ENCODE data around the gene BRSK1.

The BRSK1 gene

DNA sequence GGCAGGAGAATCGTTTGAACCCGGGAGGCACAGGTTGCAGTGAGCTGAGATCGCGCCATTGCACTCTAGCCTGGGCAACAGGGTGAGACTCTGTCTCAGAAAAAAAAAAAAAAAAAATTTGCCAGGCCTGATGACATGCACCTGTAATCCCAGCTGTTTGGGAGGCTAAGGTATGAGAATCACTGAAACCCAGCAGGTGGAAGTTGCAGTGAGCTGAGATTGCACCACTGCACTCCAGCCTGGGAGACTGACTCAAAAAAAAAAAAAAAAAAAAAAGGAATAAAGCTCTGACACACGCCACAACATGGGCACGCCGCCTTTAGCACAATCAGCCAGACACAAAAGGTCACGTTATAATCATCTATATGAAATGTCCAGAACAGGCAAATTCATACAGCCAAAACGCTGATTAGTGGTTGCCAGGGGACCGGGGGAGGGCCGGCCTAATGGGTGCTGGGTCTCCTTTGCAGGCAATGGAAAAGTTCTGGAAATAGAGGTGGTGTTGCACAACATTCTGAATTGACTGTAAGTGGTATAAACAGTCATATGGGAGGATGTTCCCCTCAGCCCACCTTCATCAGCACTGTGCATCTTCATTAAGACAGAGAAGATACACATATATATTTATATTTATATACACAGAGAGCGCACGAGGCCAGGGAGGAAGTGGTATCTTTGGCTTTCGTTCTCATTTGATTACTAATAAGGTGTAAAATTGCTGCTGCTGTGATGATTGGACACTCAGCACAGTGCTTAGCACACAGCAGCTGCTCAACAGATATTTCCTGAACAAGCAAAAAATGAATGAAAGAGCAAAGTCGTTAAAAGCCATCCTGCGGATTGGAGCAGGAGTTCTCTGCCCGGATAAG, 7.7 kb upstream of the BRSK1 start:
- DNase-seq, result no peak

DNA sequence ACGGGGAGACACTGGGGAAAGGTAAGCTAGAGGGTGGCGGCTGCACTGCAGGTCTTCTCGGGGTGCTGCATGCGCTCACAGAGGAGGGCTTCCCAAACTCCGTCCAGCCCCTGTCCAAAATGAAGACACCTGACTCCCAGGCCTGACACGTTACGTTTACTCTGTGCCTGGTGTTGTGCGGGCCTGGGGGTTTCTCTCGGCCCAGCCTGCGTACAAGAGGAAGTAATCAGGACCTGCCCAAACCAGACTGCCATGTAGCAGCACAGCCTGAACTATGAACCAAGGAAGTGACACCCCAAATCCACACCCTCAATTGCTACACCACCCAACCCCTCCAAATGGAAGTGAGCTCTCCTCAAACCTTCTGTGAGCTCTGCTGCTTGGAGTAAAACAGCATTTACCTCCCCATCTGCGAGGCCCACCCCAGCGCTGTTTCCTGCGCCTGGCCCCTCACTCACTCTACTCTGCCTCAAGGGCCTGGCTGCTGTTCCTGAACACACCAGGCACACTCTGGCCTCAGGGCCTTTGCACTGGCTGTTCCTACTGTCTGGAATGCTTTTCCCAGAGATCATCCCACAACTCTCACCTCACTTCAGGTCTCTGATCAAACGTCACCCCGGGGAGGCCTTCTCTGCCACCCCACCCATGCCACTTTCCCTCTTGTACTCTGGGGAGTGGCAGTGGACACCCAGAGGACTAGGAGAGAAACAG, 6.9 kb upstream of the BRSK1 start:
- DNase-seq, result no peak

DNA sequence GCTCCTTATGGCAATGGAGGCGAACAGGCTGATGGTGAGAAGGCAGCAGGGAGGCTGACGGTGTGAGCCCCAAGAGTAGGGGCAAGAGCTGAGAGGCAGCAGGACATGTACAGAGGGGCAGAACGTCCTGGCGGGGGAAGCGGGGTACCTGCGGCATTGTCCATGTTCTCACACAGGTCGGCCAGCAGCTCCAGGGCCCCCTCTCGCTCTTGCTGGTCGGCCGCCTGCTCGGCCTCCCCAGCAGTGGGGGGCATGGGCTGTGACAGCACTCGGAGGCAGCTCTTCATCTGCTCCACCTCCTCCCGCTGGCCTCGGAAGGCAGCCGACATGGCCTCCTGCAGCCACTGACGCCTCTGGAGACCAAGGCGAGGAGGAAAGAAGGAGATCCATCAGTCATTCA, 6.3 kb upstream of the BRSK1 start:
- no peak for DNase-seq

DNA sequence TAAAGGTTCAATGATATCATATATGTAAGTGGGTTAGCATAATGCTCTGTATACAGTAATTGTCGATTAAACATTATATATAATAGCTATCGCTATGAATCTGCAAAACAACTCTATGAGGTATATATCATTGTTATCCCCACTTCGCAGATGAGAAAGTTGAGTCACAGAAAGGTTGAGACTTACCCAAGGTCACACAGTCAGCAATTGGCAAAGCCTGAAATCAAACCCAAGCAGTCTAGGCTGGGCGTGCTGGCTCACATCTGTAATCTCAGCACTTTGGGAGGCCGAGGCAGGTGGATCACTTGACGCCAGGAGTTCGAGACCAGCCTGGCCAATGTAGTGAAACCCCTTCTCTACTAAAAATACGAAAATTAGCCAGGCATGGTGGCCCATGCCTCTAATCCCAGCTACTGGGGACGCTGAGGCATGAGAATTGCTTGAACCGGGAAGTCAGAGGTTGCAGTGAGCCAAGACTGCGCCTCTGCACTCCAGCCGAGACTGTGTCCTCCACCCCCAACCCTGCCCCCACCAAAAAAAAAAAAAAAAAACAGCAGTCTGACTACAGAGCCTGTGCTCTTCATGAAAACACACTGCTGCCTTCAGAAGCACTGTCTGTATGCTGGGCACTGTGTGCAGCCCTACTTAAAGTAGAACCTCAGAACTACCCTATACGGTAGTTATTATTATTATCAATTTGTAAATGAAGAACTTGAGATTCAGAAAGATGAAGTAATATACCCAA, 5.2 kb upstream of the BRSK1 start:
- no peak for DNase-seq

DNA sequence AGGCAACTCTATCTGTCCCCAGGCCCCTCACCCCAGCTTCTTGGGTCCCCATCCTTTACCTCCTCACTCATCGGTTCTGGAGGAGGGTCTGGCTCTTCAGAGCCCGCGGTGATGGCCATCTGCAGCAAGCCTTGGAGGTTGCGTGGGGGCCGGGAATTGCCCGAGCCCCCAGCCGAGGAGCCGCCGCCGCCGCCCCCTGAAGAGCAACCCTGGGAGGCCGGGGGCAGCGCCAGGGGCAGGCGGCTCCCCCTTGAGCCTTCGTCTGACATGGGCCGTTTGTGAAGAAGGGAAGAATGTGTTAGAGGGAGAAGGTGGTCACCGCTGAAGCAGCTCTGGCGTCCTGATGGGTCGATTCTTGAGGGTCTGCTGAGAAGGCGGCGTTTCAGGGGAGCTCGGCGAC, 4.5 kb upstream of the BRSK1 start:
- no peak for DNase-seq

DNA sequence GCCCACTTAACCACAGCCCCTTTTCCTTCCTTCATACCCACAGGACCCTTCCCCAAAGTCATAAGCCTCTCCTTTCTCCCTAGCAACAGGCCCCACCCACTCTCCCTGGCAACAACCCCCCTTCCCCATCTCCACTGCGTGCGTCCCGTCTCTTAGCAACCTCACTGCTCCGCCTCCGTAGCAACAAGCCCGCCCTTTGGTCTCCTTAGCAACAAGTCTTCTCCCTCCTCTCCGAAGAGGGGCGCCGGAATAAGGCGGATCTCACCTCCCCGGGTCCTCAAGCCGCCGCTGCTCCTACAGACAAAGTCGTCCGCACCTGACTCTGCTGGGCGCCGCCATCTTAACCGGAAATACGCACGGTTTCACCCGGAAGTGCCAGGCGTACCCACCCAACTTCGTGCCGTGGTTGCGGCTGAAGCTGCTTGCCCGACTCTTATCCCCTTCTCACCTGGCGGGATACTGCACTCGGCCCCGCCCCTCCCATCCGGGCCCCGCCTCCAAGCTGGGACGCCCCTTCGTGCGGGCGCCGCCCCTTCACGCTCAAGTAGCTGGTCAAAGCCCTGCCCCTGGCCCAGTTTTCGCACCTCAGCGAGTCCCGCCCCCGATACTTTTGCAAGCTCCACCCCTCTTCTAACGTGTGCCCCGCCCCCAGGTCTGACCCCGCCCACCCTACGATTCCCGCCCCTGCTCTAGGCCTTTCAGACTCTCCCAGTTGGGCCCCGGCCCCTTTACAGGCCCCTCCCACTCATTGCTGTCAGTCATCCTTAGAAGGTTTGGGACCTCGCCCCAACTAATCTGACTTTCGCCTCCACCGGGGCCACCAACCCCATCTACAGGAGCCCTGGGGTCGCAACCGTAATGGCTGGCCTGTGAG, 3.8 kb upstream of the BRSK1 start, which contains the start of gene HSPBP1:
HSPBP1 (minus strand) TSS at position 341 of the 874 bp plus-strand sequence. CDS start 502 bp downstream, outside the sequence.
- peak; percentile 94 for DNase-seq

DNA sequence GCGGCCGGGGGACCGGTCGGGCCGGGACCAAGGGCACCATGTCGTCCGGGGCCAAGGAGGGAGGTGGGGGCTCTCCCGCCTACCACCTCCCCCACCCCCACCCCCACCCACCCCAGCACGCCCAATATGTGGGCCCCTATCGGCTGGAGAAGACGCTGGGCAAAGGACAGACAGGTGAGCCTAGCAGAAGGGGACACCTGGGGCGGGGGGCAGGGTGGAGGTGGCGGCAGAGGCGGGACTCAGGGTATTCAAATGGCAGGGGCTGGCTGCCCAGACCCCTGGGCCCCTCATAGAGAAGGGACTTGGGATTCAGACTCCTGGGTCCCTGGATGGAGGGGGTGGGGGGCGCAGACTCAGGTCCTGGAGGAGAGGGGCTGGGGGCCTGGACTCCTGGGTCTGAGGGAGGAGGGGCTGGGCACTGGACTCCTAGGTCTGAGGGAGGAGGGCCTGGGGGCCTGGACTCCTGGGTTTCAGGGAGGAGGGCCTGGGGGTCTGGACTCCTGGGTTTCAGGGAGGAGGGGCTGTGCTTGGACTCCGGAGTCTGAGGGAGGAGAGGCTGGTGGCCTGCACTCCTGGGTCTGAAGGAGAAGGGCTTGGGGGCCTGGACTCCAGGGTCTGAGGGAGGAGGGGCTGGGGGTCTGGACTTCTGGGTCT, 735 bp downstream of the BRSK1 start:
- no peak for DNase-seq

DNA sequence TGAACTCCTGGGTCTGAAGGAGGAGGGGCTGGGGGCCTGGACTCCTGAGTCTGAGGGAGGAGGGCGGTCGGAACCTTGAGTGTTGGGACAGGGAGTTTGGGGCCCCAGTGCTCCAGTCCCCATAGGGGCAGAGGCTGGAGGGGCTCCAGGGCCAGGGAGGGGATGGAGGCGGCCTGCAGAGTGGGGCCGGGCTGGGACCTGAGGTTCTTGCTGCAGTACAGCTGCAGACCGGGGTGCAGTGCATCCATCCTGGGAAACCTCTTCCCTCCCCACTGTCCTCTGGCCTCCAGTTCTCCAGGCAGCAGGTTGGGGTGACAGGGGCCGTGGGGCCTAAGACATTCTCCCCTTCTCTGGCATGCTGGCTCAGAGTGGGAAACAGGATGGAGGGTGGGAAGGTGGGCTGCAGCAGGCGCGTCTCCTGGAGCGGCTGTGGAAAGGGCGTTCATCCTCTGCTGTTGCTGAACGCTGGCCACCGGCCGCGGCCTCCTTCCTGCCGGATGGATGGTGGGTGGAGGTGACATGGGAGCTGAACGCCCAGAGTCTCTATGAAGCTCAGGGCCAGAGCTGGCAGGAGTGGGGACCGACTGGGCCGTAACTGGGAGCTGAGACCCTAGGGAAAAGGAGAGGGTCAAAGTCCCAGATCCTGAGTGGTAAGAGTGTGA, 1.6 kb downstream of the BRSK1 start:
- DNase-seq, result no peak

DNA sequence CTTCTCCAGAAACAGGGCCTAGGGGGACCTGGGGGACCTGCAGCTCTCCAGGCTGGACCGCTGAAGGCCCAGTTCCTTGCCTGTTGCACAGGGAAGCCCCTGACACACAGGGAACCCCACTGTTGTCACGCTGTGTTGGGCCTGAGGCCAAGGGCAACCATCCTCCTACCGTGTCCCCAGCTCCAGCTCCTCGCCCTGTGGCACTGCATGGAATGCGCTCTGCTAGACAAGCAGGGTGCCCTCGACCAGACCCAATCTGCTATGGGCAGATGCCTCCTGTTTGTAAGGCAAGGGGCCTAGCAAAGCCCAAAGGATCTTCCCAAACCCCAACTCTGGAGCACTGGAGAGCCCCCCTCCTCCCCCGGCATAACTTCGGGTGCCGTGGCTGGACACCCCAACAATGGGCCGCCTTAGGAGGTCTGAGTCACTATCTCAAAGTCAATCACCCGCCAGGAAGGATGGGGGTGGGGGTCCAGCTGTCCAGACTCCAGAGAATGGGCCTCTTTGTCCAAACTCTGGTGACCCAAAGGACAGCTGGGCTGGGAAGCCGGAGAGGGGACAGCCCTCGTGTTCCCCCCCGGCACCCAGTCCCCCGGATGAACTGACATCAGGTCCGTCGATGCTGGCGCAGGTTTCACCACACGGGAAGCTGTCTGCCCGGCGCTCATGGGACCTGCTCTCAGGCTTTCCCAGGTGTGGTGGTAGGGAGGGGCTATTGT, 3.7 kb downstream of the BRSK1 start:
- no peak for DNase-seq

DNA sequence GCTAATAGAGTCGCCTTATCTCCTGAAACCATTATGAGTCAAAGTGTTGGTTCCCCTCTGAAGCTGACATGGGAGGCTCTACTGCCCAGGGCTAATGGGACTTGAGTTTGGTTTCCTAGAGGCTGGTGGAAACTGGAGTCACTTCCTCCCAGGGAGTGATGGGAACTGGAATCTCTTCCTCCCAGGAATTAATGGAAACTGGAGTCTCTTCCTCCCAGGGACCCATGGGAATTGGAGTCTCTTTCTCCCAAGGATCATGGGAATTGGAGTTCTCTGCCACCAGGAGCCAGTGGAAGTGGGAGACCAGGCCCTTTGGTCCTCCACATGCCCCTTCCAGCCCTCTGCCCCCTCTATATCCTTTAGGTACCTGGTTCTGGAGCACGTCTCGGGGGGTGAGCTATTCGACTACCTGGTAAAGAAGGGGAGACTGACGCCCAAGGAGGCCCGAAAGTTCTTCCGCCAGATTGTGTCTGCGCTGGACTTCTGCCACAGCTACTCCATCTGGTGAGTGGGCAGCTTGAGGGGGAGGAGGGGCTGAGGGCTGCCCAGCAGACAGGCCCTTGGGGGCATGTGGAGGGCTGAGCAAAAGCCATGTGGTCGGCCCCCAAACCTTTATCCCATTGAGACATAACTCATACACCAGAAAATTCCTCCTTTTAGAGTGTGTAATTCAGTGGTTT, 5.5 kb downstream of the BRSK1 start:
- no peak for DNase-seq

DNA sequence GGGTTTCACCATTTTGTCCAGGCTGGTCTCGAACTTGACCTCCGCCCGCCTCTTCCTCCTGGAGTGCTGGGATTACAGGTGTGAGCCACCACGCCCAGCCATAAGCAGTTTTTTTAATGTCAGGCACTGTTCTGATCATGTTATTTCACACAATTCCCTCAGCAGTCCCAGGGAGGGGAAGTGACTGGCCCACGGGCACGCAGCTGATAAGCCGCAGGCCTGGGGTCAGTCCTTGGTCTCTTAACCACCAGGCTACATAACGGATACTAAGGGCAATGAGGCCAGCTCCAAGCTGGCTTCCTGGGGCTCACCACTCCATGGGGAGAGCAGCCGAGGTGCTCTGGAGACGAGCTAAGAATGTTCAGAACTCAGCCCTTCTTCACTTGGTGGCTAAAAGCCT, 13.5 kb downstream of the BRSK1 start:
- DNase-seq, result no peak

DNA sequence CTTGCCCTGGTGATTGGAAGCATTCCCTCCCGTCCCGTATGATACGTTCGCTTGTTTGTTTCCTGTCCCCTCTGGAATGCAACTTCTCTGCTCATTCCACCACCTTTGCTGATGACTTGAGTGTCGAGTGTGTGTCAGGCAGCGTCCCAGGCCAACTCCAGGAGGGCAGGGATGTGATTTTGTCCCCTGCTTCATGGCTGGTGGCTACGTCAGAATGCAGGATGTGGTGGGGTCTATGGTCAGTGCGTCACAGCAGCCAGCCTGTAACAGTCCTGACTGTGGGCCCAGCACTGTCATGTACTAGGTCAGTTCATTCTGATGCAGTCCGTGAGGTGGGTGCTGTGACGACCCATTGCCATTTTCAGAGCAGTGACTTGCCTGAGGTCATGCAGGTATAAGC, 16.2 kb downstream of the BRSK1 start:
- no peak for DNase-seq

DNA sequence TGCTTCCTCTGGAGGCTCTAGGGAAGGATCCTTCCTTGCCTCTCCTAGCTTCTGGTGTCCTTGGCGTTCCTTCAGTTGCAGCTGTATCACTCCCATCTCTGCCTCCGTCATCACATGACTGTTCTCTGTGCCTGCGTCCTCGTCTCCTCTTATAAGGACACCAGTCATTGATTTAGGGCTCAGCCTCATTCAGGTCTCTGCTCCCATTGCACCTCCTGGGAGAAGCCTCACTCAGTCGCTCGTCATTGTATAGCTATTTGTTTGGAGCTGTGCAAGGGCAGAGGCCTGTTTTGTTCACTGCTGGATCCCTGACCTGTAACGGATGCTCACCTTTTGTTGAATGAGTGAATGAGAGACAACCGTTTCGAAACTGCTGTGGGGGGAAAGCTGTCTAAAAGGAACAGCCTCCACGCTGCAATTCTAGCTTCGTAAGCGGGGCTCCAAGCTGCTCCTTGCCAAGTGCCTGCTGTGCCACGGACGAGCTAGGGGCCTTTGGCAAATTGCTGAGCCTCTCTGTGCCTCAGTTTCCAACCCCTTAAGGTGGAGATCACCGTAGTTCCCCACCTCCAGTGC, 17.2 kb downstream of the BRSK1 start:
- DNase-seq, result no peak

DNA sequence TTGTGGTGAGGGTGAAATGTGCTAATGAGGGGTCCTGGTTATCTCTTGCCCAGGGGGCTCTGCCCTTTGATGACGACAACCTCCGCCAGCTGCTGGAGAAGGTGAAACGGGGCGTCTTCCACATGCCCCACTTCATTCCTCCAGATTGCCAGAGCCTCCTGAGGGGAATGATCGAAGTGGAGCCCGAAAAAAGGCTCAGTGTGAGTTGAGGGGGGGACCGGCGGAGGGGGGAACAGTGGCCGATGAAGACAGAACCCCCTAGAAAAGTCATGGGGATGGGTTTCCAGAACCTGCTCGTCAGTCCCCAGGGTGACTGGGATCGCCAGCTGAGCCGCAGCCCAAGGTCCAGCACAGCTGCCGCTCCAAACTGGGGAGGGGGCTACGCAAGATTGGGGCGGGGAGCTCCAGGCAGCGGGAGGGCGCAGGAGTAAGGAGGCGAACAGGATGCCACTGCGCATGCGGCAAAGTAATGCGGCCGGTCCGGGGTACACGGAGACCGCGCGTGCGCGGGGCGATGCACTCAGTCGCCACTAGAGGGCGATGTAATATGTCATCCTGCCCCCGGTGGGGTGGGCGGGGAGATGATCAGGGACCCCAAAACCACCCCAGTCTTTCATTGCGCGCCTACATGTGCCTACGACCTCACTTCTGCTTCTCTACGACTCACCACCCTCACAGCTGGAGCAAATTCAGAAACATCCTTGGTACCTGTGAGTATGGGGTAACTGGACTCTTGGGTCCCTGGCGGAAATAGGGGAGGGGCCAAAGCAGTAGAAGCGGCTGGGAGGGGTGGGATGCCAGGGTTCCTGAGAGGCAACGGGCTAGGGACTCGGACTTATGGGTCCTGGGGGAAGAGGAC, 17.9 kb downstream of the BRSK1 start:
- DNase-seq, result peak; percentile 96

DNA sequence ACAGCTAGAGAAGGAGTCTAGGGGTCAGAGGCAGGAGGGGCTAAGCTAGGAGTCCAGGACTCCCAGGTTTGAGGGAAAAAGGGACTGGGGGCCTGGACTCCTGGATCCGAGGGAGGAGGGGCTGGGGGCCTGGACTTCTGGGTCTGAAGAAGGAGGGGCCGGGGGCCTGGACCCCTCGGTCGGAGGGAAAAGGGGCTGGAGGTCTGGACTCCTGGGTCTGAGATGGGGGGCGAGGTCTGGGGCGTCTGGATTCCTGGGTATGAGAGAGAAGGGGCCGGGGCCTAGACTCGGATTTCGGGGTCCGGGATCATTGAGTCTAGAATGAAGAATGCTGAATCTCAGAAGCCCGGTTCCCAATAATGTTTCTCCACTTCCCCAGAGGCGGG, 18.5 kb downstream of the BRSK1 start:
- no peak for DNase-seq

DNA sequence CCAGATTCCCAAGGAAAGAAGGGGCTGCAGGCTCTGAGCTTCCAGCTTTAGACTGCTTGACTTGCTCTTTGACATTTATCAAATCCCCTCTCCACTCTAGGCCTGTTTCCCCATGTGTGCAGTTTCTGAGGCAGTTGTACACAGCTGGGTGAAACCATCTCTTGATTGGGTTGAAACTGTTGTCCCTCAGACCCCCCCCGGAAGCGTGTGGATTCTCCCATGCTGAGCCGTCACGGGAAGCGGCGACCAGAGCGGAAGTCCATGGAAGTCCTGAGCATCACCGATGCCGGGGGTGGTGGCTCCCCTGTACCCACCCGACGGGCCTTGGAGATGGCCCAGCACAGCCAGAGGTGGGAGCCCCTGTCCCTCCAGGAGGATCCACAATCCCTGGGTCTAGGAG, 19.7 kb downstream of the BRSK1 start:
- DNase-seq, result no peak

DNA sequence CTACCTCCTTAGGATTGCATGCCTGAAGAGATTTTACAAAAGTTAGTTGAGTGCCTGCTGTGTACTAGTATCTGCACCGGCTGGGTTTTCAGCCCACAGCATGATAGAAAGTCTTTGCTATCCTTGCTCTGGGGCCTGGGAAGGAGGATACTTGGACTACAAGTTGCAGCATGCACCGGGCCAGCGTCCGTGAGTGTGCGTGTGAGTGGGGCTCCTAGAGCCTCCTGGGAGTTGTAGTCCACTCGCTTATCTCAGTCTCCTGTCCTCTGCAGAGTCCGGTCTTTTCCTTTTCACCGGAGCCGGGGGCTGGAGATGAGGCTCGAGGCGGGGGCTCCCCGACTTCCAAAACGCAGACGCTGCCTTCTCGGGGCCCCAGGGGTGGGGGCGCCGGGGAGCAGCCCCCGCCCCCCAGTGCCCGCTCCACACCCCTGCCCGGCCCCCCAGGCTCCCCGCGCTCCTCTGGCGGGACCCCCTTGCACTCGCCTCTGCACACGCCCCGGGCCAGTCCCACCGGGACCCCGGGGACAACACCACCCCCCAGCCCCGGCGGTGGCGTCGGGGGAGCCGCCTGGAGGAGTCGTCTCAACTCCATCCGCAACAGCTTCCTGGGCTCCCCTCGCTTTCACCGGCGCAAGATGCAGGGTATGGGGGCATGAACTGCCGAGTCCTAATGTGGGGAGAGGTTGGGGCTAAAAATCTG, 20.6 kb downstream of the BRSK1 start:
- DNase-seq, result peak; percentile 20

DNA sequence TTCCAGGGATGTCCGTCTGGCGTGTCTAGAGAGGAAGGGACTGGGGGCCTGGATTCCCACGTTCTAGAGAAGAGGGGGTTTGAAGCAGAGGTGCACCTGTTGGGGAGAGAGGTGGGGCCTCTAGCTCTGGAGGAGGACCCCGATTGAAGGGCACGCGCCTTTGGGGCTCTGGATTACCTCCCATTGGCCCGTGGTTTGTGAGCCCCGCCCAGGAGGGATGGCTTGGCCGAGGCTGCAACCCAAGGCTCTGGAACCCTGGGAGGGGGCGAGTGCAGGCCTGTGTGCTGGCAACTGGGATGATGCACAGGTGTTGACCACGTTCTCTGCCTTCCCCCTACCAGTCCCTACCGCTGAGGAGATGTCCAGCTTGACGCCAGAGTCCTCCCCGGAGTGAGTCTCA, 21.2 kb downstream of the BRSK1 start:
- no peak for DNase-seq

Measured in stimulated activated CD4-positive, alpha-beta T cell treated with anti-CD3 and anti-CD28 coated beads, Interleukin-4, amount 100 ng/mL, for 24 hours (primary cell).